Neural cell (in vitro differentiated cells): ENCODE measurements around the gene CROCC. TPM values are rescaled to one million over a fixed set of nuclear protein-coding genes. Genes with fewer than 3 reads are reported as not detected.
"Not testable (repeated sequence)": the region's sequence is repeated elsewhere in the genome, so short reads cannot be mapped to it uniquely, and the experiment has no call there.

Source experiments
- H2AFZ ChIP-seq: fragments of 200-600, 300-800 bp; sonication (generic), shearing (Covaris generic); 2 replicates; pipeline ENCODE4 v1.6.0; 2014; ENCODE audit warnings: low read depth, mild to moderate bottlenecking, antibody characterized with exemption, low read length, moderate library complexity
- H3F3A ChIP-seq: fragments of 200-600 bp; shearing (Covaris generic); 2 replicates; pipeline ENCODE4 v1.6.1; 2016; ENCODE audit warnings: mild to moderate bottlenecking, moderate library complexity, mixed read lengths, antibody characterized with exemption, low read length; ENCODE audit not compliant: insufficient read depth, poor library complexity, severe bottlenecking
- H3K27ac ChIP-seq: fragments of 200-600, 300-800 bp; sonication (generic), shearing (Covaris generic); 2 replicates; pipeline ENCODE4 v1.5.1; 2014; ENCODE audit warnings: mild to moderate bottlenecking, low read length, moderate library complexity
- H3K27me3 ChIP-seq: fragments of 300-800, 200-600 bp; sonication (generic), shearing (Covaris generic); 2 replicates; pipeline ENCODE4 v1.6.0; 2014; ENCODE audit warnings: mild to moderate bottlenecking, low read depth, low read length, moderate library complexity; ENCODE audit not compliant: insufficient read depth
- H3K36me3 ChIP-seq: fragments of 300-800, 200-600 bp; sonication (generic), shearing (Covaris generic); 2 replicates; pipeline ENCODE4 v1.5.1; 2014; ENCODE audit warnings: mild to moderate bottlenecking, antibody characterized with exemption, low read length, moderate library complexity; ENCODE audit not compliant: insufficient read depth
- H3K4me2 ChIP-seq: fragments of 300-800, 200-600 bp; sonication (generic), shearing (Covaris generic); 2 replicates; pipeline ENCODE4 v1.6.0; 2014; ENCODE audit warnings: mild to moderate bottlenecking, low read length
- H3K4me3 ChIP-seq: fragments of 300-800, 200-600 bp; sonication (generic), shearing (Covaris generic); 2 replicates; pipeline ENCODE4 v1.5.1; 2014; ENCODE audit warnings: mild to moderate bottlenecking, low read length, moderate library complexity
- H3K79me2 ChIP-seq: fragments of 200-600 bp; shearing (Covaris generic); replicated peaks from 2 replicates; pipeline ENCODE4 v1.6.0; 2014; ENCODE audit warnings: mild to moderate bottlenecking, low read length, moderate library complexity; ENCODE audit not compliant: insufficient read depth
- H3K9ac ChIP-seq: fragments of 300-800, 200-600 bp; sonication (generic), shearing (Covaris generic); 2 replicates; pipeline ENCODE4 v1.6.1; 2016; ENCODE audit warnings: mild to moderate bottlenecking, low read length, mixed read lengths
- H3K9me2 ChIP-seq: fragments of 200-600 bp; shearing (Covaris generic); 2 replicates; pipeline ENCODE4 v1.6.1; 2016; ENCODE audit warnings: mild to moderate bottlenecking, low read length, mixed read lengths; ENCODE audit not compliant: insufficient read depth
- H3K9me3 ChIP-seq: fragments of 200-600, 300-800 bp; sonication (generic), shearing (Covaris generic); 2 replicates; pipeline ENCODE4 v1.6.1; 2016; ENCODE audit warnings: mild to moderate bottlenecking, mixed run types, low read length, moderate library complexity, mixed read lengths
- H4K20me1 ChIP-seq: fragments of 200-600 bp; shearing (Covaris generic); 2 replicates; pipeline ENCODE4 v1.6.1; 2016; ENCODE audit warnings: mild to moderate bottlenecking, mixed run types; ENCODE audit not compliant: insufficient read depth
- POLR2AphosphoS5 ChIP-seq: IDR thresholded peaks from 2 replicates; pipeline ENCODE4 v1.6.1; 2012
- REST ChIP-seq: IDR thresholded peaks from 2 replicates; pipeline ENCODE4 v1.6.1; 2012; ENCODE audit warnings: borderline replicate concordance
- TAF1 ChIP-seq: IDR thresholded peaks from 2 replicates; pipeline ENCODE4 v1.6.1; 2012; ENCODE audit warnings: low read depth
- polyA plus RNA-seq: library from polyadenylated mRNA; depleted of rRNA; stranded (reverse); fragments of >200 nt; gene quantifications from 2 replicates; pipeline ENCODE4 v1.2.3, GENCODE V29; 2014

The CROCC gene
- polyA plus RNA-seq, 1 donor from 2014 or later, result 26.3 TPM

DNA sequence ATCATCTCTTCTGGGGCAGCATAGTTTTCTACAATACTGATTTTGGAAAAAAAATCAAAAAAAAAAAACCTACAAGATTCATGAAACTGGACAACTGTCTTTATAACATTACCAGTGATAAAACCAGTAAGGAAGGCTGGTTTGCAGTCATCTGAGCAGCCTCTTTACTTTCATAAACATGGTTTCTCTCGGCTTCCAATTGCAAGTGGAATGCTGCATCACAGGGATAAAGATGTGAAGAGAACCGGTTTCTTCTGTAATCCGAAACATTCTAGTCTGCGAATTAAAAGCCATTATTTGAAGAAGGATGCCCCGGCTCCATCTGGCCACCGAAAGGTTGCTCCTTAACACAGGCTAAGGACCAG is 26.5 kb upstream of the CROCC start:
- peak overlapping the region; percentile 60 for H3K4me3 ChIP-seq
- not testable (repeated sequence) for H3K27me3 ChIP-seq, H3K9me2 ChIP-seq, H3K9me3 ChIP-seq, H3K79me2 ChIP-seq, H3F3A ChIP-seq, H3K4me2 ChIP-seq, H2AFZ ChIP-seq, H4K20me1 ChIP-seq, H3K36me3 ChIP-seq
- TF ChIP-seq TAF1, result peak; percentile 38
- peak; percentile 26 for TF ChIP-seq REST
- peak overlapping the region; percentile 86 for H3K27ac ChIP-seq
- H3K9ac ChIP-seq, result peak overlapping the region; percentile 62

DNA sequence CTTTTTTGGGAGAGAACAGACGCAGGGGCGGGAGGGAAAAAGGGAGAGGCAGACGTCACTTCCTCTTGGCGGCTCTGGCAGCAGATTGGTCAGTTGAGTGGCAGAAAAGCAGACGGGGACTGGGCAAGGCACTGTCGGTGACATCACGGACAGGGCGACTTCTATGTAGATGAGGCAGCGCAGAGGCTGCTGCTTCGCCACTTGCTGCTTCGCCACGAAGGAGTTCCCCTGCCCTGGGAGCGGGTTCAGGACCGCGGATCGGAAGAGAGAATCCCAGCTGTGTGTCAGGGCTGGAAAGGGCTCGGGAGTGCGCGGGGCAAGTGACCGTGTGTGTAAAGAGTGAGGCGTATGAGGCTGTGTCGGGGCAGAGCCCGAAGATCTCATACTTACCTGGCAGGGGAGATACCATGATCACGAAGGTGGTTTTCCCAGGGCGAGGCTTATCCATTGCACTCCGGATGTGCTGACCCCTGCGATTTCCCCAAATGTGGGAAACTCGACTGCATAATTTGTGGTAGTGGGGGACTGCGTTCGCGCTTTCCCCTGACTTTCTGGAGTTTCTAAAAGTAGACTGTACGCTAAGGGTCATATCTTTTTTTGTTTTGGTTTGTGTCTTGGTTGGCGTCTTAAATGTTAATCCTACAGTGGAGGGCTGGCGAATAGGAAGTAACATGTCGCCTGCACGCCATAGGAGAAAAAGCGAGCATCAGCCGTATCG is 26.0 kb upstream of the CROCC start, which contains the start of gene RNU1-2:
Gene RNU1-2, plus strand, starts transcription at position 383 of the 718 bp plus-strand sequence.
- not testable (repeated sequence) for H3K9me3 ChIP-seq, H4K20me1 ChIP-seq, H2AFZ ChIP-seq, H3F3A ChIP-seq, H3K79me2 ChIP-seq, H3K27me3 ChIP-seq, H3K36me3 ChIP-seq, H3K9me2 ChIP-seq
- Histone ChIP-seq H3K27ac (peak within 1 kb of the TSS; percentile 86), H3K4me3 (peak within 1 kb of the TSS; percentile 60), H3K9ac (peak within 1 kb of the TSS; percentile 64), H3K4me2 (peak within 1 kb of the TSS; percentile 3)
- TF ChIP-seq POLR2AphosphoS5 (peak; percentile 86), REST (peak; percentile 4)

- Histone ChIP-seq H3K27ac (peak overlapping the region; percentile 86), H3K9ac (peak overlapping the region; percentile 64), H3K4me3 (peak overlapping the region; percentile 60), H3K4me2 (peak overlapping the region; percentile 3)
- H3K79me2 ChIP-seq, H3F3A ChIP-seq, H3K9me3 ChIP-seq, H3K27me3 ChIP-seq, H3K36me3 ChIP-seq, H2AFZ ChIP-seq, H3K9me2 ChIP-seq, H4K20me1 ChIP-seq: not testable (repeated sequence)
These were observed 25.2 kb upstream of the CROCC start for GRCh38 chr1:16896316-16897055.

- not testable (repeated sequence) for H3K4me3 ChIP-seq, H2AFZ ChIP-seq, H3K27me3 ChIP-seq, H3K9me3 ChIP-seq, H3K27ac ChIP-seq, H3K79me2 ChIP-seq, H3K36me3 ChIP-seq, H4K20me1 ChIP-seq, H3K9me2 ChIP-seq, H3F3A ChIP-seq, H3K4me2 ChIP-seq, H3K9ac ChIP-seq
These were observed 24.1 kb upstream of the CROCC start for GRCh38 chr1:16897653-16898052.

GRCh38 chr1:16898298-16898697 is 23.4 kb upstream of the CROCC start:
- not testable (repeated sequence) for H3K9me2 ChIP-seq, H3K36me3 ChIP-seq

More at GRCh38 chr1:16898298-16898697, 23.4 kb upstream of the CROCC start:
- H3K79me2 ChIP-seq, H4K20me1 ChIP-seq, H3K4me3 ChIP-seq, H3K9me3 ChIP-seq, H3K27me3 ChIP-seq, H3K4me2 ChIP-seq, H3K27ac ChIP-seq, H3K9ac ChIP-seq, H3F3A ChIP-seq, H2AFZ ChIP-seq: not testable (repeated sequence)
